ENCODE data around the gene ZNF486. TPM values are rescaled to one million over a fixed set of nuclear protein-coding genes. Genes with fewer than 3 reads are reported as not detected.
"Not testable (repeated sequence)": the region's sequence is repeated elsewhere in the genome, so short reads cannot be mapped to it uniquely, and the experiment has no call there.

Gene ZNF486
- total RNA-seq, 1 donor from 2014 or later: 2.6 TPM

DNA sequence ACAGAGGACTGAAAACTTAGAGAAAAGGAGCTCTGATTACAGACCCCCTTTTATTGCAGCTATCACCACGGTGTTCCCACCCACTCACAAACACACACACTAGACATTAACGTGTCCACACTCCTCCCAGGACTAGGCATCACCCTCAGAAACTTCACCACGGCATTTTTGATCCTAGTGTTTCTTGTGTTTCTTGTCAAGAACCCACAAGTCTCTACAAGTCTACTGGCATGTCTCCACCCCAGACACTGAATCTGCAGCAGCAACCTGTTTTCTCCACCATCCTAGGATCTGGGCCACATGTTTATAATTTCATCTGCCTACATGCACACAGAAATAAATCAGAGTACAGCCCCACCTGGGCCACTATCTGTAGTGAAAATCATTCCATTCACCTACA lies 4.3 kb downstream of the ZNF486 start:
- no peaks in the 10 kb centered on the region for H3K27me3 ChIP-seq (ENCODE audit: control insufficient read depth, insufficient read depth, low read length)
- H3K36me3 ChIP-seq (ENCODE audit: control insufficient read depth, insufficient read depth, low read length): no peaks in the 10 kb centered on the region
- no peak for TF ChIP-seq CTCF (IDR thresholded peaks at IDR 0.05; ENCODE audit: insufficient read depth, low read length, severe bottlenecking)
- H3K4me3 ChIP-seq (ENCODE audit: low read depth, low read length): no peak overlapping the region
- DNase-seq (ENCODE audit: low read depth): peak; percentile 71
- no peak for FAIRE-seq

DNA sequence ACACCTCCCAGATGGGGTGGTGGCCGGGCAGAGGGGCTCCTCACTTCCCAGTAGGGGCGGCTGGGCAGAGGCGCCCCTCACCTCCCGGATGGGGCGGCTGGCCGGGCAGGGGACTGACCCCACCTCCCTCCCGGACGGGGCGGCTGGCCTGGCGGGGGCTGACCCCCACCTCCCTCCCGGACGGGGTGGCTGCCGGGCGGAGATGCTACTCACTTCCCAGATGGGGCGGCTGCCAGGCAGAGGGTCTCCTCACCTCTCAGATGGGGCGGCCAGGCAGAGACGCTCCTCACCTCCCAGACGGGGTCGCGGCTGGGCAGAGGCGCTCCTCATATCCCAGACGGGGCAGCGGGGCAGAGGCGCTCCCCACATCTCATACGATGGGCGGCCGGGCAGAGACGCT lies 8.8 kb downstream of the ZNF486 start:
- not testable (repeated sequence) for DNase-seq (ENCODE audit: low read depth); FAIRE-seq; H3K36me3 ChIP-seq (ENCODE audit: control insufficient read depth, insufficient read depth, low read length)

GRCh38 chr19:20179956-20180355 lies 12.9 kb downstream of the ZNF486 start:
- H3K27me3 ChIP-seq (ENCODE audit: control insufficient read depth, insufficient read depth, low read length); DNase-seq (ENCODE audit: low read depth); H3K4me3 ChIP-seq (ENCODE audit: low read depth, low read length); FAIRE-seq; H3K36me3 ChIP-seq (ENCODE audit: control insufficient read depth, insufficient read depth, low read length): not testable (repeated sequence)

More for the DNA sequence above, 8.8 kb downstream of the ZNF486 start:
- not testable (repeated sequence) for H3K27me3 ChIP-seq (ENCODE audit: control insufficient read depth, insufficient read depth, low read length); H3K4me3 ChIP-seq (ENCODE audit: low read depth, low read length)

DNA sequence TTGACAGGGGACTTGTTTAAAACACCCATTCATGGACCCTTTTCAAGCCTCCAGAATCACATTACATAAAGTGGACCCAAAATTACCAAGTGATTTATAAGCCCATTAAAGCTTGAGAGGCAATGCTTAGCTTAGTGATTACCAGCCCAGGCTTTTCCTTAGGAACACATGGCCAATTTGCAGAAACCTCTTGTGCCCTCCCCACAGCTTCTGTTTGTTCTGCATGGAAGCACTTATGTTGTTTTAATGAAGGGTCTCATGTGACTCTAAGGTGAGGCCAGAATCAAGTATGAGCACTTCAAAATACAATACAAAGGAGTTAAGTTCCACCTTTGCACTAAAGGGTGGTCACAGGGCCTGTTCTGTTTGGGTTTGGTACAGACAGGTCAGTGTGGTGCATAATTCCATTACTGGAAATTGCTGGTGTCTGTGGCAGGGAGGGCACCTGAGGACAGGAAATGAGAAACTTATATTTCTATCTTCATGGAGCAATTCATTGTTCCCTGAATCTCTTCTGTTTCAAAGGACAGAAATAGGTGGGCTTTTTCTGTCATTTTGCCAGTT lies 15.3 kb downstream of the ZNF486 start:
- no peaks in the 10 kb centered on the region for H3K36me3 ChIP-seq (ENCODE audit: control insufficient read depth, insufficient read depth, low read length)
- no peak for FAIRE-seq
- TF ChIP-seq CTCF (IDR thresholded peaks at IDR 0.05; ENCODE audit: insufficient read depth, low read length, severe bottlenecking): no peak

GRCh38 chr19:20186174-20186573 lies 19.2 kb downstream of the ZNF486 start:
- TF ChIP-seq CTCF (IDR thresholded peaks at IDR 0.05; ENCODE audit: insufficient read depth, low read length, severe bottlenecking): no peak
- peaks cover 3% of the 10 kb centered on the region for H3K36me3 ChIP-seq (ENCODE audit: control insufficient read depth, insufficient read depth, low read length)
- no peaks in the 10 kb centered on the region for H3K27me3 ChIP-seq (ENCODE audit: control insufficient read depth, insufficient read depth, low read length)
- H3K4me3 ChIP-seq (ENCODE audit: low read depth, low read length): no peak overlapping the region
- DNase-seq (ENCODE audit: low read depth): no peak
- FAIRE-seq: no peak

More for the DNA sequence above, 15.3 kb downstream of the ZNF486 start:
- H3K4me3 ChIP-seq (ENCODE audit: low read depth, low read length): no peak overlapping the region
- DNase-seq (ENCODE audit: low read depth): no peak
- no peaks in the 10 kb centered on the region for H3K27me3 ChIP-seq (ENCODE audit: control insufficient read depth, insufficient read depth, low read length)

GRCh38 chr19:20197747-20198146 lies 30.7 kb downstream of the ZNF486 start:
- FAIRE-seq (no peak), DNase-seq (ENCODE audit: low read depth) (no peak)
- H3K4me3 ChIP-seq (ENCODE audit: low read depth, low read length): no peak overlapping the region
- H3K36me3 ChIP-seq (ENCODE audit: control insufficient read depth, insufficient read depth, low read length): peaks cover 1% of the 10 kb centered on the region
- no peaks in the 10 kb centered on the region for H3K27me3 ChIP-seq (ENCODE audit: control insufficient read depth, insufficient read depth, low read length)
- TF ChIP-seq CTCF (IDR thresholded peaks at IDR 0.05; ENCODE audit: insufficient read depth, low read length, severe bottlenecking): no peak

DNA sequence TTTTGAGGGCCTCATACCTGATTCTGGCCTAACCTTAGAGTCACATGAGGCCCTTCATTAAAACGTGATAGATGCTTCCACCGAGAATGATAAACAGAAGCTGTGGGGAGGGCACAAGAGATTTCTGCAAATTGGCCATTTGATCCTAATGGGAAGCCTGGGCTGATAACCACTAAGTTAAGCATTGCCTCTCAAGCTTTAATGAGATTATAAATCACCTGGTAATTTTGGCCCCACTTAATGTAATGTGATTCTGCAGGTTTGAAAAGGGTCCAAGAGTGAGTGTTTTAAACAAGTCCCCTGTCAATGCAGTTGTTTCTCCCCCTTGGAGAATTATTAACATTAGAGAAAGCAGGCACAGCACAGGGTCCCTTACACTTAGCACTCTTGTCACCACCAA lies 42.0 kb downstream of the ZNF486 start:
- Histone ChIP-seq H3K36me3 (ENCODE audit: control insufficient read depth, insufficient read depth, low read length) (no peaks in the 10 kb centered on the region), H3K4me3 (ENCODE audit: low read depth, low read length) (no peak overlapping the region), H3K27me3 (ENCODE audit: control insufficient read depth, insufficient read depth, low read length) (no peaks in the 10 kb centered on the region)
- DNase-seq (ENCODE audit: low read depth) (no peak), FAIRE-seq (no peak)
- TF ChIP-seq CTCF (IDR thresholded peaks at IDR 0.05; ENCODE audit: insufficient read depth, low read length, severe bottlenecking): no peak

- not testable (repeated sequence) for H3K4me3 ChIP-seq (ENCODE audit: low read depth, low read length); FAIRE-seq
These were observed 47.4 kb downstream of the ZNF486 start for GRCh38 chr19:20214366-20214765.

DNA sequence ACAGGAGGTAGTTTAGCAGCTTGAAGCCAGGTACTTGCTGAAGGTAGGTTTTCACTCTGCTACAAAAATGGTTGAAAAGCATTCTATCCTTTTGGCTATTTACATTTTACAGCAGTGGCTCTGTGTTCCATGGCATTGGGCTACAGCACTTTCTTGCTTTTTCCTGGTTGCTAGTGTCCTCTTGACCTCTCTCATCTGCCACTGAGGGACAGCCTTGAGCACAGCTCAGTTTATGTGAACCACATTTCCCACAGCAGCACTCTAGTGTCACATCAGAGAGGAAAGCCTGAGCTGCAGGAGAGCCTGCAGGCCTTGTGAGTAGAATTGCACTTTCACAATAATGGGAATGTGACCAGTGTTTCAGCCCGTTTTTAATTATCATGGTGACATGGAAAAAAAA lies 54.6 kb downstream of the ZNF486 start:
- not testable (repeated sequence) for H3K4me3 ChIP-seq (ENCODE audit: low read depth, low read length); H3K27me3 ChIP-seq (ENCODE audit: control insufficient read depth, insufficient read depth, low read length); H3K36me3 ChIP-seq (ENCODE audit: control insufficient read depth, insufficient read depth, low read length); DNase-seq (ENCODE audit: low read depth); FAIRE-seq

More at GRCh38 chr19:20214366-20214765, 47.4 kb downstream of the ZNF486 start:
- not testable (repeated sequence) for H3K27me3 ChIP-seq (ENCODE audit: control insufficient read depth, insufficient read depth, low read length); DNase-seq (ENCODE audit: low read depth); H3K36me3 ChIP-seq (ENCODE audit: control insufficient read depth, insufficient read depth, low read length)
